Measurements from ENCODE around the gene TTLL5.
A peak's percentile ranks its signal among the peaks of the same experiment; 100 is the strongest.

Gene TTLL5
- 16.9 to 26.8 reads per million in 2 experiments for total RNA-seq

GRCh38 chr14:75660630-75661498, at the start of gene TTLL5, which contains the start of gene ERG28:
TTLL5 (plus strand) TSS chr14:75661246; CDS start chr14:75663150, 1,904 bp downstream.
ERG28 (minus strand) TSS chr14:75660876; CDS start chr14:75657502, 3,374 bp downstream.
- peak; percentile 95 for DNase-seq (ENCODE audit: low read depth)

GRCh38 chr14:75612157-75612556, 48.9 kb upstream of the TTLL5 start:
- DNase-seq (ENCODE audit: low read depth): no peak

GRCh38 chr14:75614179-75614578, 46.9 kb upstream of the TTLL5 start:
- no peak for DNase-seq (ENCODE audit: low read depth)

GRCh38 chr14:75615200-75615599, 45.8 kb upstream of the TTLL5 start:
- DNase-seq (ENCODE audit: low read depth): no peak

GRCh38 chr14:75619548-75619947, 41.5 kb upstream of the TTLL5 start:
- DNase-seq (ENCODE audit: low read depth): no peak

GRCh38 chr14:75625034-75625433, 36.0 kb upstream of the TTLL5 start:
- no peak for DNase-seq (ENCODE audit: low read depth)

- no peak for DNase-seq (ENCODE audit: low read depth)
These were observed 34.6 kb upstream of the TTLL5 start for GRCh38 chr14:75626396-75626795.

- DNase-seq (ENCODE audit: low read depth): no peak
These were observed 34.2 kb upstream of the TTLL5 start for GRCh38 chr14:75626863-75627262.

- no peak for DNase-seq (ENCODE audit: low read depth)
These were observed 33.6 kb upstream of the TTLL5 start for GRCh38 chr14:75627406-75627805.

GRCh38 chr14:75628816-75629215, 32.2 kb upstream of the TTLL5 start:
- DNase-seq (ENCODE audit: low read depth): no peak

GRCh38 chr14:75630695-75631452, 30.2 kb upstream of the TTLL5 start:
- DNase-seq (ENCODE audit: low read depth): no peak

GRCh38 chr14:75631453-75631831, 29.6 kb upstream of the TTLL5 start:
- no peak for DNase-seq (ENCODE audit: low read depth)

GRCh38 chr14:75634848-75635247, 26.2 kb upstream of the TTLL5 start:
- DNase-seq (ENCODE audit: low read depth): no peak

- no peak for DNase-seq (ENCODE audit: low read depth)
These were observed 24.9 kb upstream of the TTLL5 start for GRCh38 chr14:75636100-75636692.

GRCh38 chr14:75640876-75641275, 20.2 kb upstream of the TTLL5 start:
- no peak for DNase-seq (ENCODE audit: low read depth)

GRCh38 chr14:75643985-75644384, 17.1 kb upstream of the TTLL5 start:
- no peak for DNase-seq (ENCODE audit: low read depth)

GRCh38 chr14:75645056-75645455, 16.0 kb upstream of the TTLL5 start:
- DNase-seq (ENCODE audit: low read depth): no peak

GRCh38 chr14:75646762-75647161, 14.3 kb upstream of the TTLL5 start:
- DNase-seq (ENCODE audit: low read depth): no peak

- DNase-seq (ENCODE audit: low read depth): no peak
These were observed 13.4 kb upstream of the TTLL5 start for GRCh38 chr14:75647640-75648039.

GRCh38 chr14:75648066-75648838, 12.8 kb upstream of the TTLL5 start:
- DNase-seq (ENCODE audit: low read depth): no peak

- no peak for DNase-seq (ENCODE audit: low read depth)
These were observed 11.7 kb upstream of the TTLL5 start for GRCh38 chr14:75649337-75649736.

GRCh38 chr14:75649773-75650172, 11.3 kb upstream of the TTLL5 start:
- DNase-seq (ENCODE audit: low read depth): no peak

All from T follicular helper cell (primary cell).